ENCODE data around the gene PYURF. TPM values are rescaled to one million over a fixed set of nuclear protein-coding genes. Genes with fewer than 3 reads are reported as not detected.
A peak's percentile ranks its signal among the peaks of the same experiment; 100 is the strongest.

PYURF gene
- total RNA-seq = 55.7 and 60.1 TPM in 2 replicates

GRCh38 chr4:88523325-88524129 is at the start of gene PYURF:
Gene PYURF (minus strand): TSS chr4:88523776. CDS start chr4:88523700, 76 bp downstream.
- peak; percentile 94 for DNase-seq (ENCODE audit: insufficient read length, low spot score, missing footprints)
- TF ChIP-seq CTCF (IDR thresholded peaks at IDR 0.05; ENCODE audit: extremely low read depth, low read depth, low read length) = no peak
- H3K4me2 ChIP-seq (ENCODE audit: insufficient read depth, low read length) = peak within 1 kb of the TSS; percentile 94
- no peaks in the 10 kb centered on the region for H4K20me1 ChIP-seq (ENCODE audit: insufficient read depth, low read length)
- H2AFZ ChIP-seq (ENCODE audit: low read length) = peak within 1 kb of the TSS; percentile 97
- peaks cover 43% of the 10 kb centered on the region for H3K79me2 ChIP-seq (ENCODE audit: insufficient read depth, low read length)
- H3K4me3 ChIP-seq (ENCODE audit: insufficient read depth, low read length) = peak within 1 kb of the TSS; percentile 91
- H3K9me3 ChIP-seq (ENCODE audit: low read depth, low read length) = no peaks in the 10 kb centered on the region
- peak within 1 kb of the TSS; percentile 98 for H3K27ac ChIP-seq (ENCODE audit: low read depth, low read length)
- H3K27me3 ChIP-seq (ENCODE audit: insufficient read depth, low read length) = no peaks in the 10 kb centered on the region
- peaks cover 17% of the 10 kb centered on the region for H3K4me1 ChIP-seq (ENCODE audit: insufficient read depth, low read length)
- H3K36me3 ChIP-seq (ENCODE audit: insufficient read depth, low read length) = peaks cover 15% of the 10 kb centered on the region

GRCh38 chr4:88570001-88570400 is 46.4 kb upstream of the PYURF start:
- TF ChIP-seq CTCF (IDR thresholded peaks at IDR 0.05; ENCODE audit: extremely low read depth, low read depth, low read length) = no peak
- H3K36me3 ChIP-seq (ENCODE audit: insufficient read depth, low read length) = no peaks in the 10 kb centered on the region
- H3K27me3 ChIP-seq (ENCODE audit: insufficient read depth, low read length) = no peaks in the 10 kb centered on the region
- no peak overlapping the region for H2AFZ ChIP-seq (ENCODE audit: low read length)
- no peaks in the 10 kb centered on the region for H4K20me1 ChIP-seq (ENCODE audit: insufficient read depth, low read length)
- no peak overlapping the region for H3K27ac ChIP-seq (ENCODE audit: low read depth, low read length)
- H3K79me2 ChIP-seq (ENCODE audit: insufficient read depth, low read length) = no peaks in the 10 kb centered on the region
- H3K4me3 ChIP-seq (ENCODE audit: insufficient read depth, low read length) = no peak overlapping the region
- H3K9me3 ChIP-seq (ENCODE audit: low read depth, low read length) = no peaks in the 10 kb centered on the region
- DNase-seq (ENCODE audit: insufficient read length, low spot score, missing footprints) = peak; percentile 34
- H3K4me1 ChIP-seq (ENCODE audit: insufficient read depth, low read length) = peaks cover 20% of the 10 kb centered on the region
- H3K4me2 ChIP-seq (ENCODE audit: insufficient read depth, low read length) = no peak overlapping the region

GRCh38 chr4:88567591-88567990 is 44.0 kb upstream of the PYURF start:
- no peaks in the 10 kb centered on the region for H3K9me3 ChIP-seq (ENCODE audit: low read depth, low read length)
- no peaks in the 10 kb centered on the region for H3K79me2 ChIP-seq (ENCODE audit: insufficient read depth, low read length)
- H3K4me3 ChIP-seq (ENCODE audit: insufficient read depth, low read length) = no peak overlapping the region
- H2AFZ ChIP-seq (ENCODE audit: low read length) = no peak overlapping the region
- DNase-seq (ENCODE audit: insufficient read length, low spot score, missing footprints) = no peak
- H3K27me3 ChIP-seq (ENCODE audit: insufficient read depth, low read length) = no peaks in the 10 kb centered on the region
- H3K4me2 ChIP-seq (ENCODE audit: insufficient read depth, low read length) = no peak overlapping the region
- H4K20me1 ChIP-seq (ENCODE audit: insufficient read depth, low read length) = no peaks in the 10 kb centered on the region
- TF ChIP-seq CTCF (IDR thresholded peaks at IDR 0.05; ENCODE audit: extremely low read depth, low read depth, low read length) = no peak
- H3K27ac ChIP-seq (ENCODE audit: low read depth, low read length) = no peak overlapping the region
- peaks cover 9% of the 10 kb centered on the region for H3K4me1 ChIP-seq (ENCODE audit: insufficient read depth, low read length)
- H3K36me3 ChIP-seq (ENCODE audit: insufficient read depth, low read length) = no peaks in the 10 kb centered on the region

GRCh38 chr4:88549815-88550214 is 26.2 kb upstream of the PYURF start:
- Histone ChIP-seq H3K4me2 (ENCODE audit: insufficient read depth, low read length) (no peak overlapping the region), H3K36me3 (ENCODE audit: insufficient read depth, low read length) (no peaks in the 10 kb centered on the region), H3K27me3 (ENCODE audit: insufficient read depth, low read length) (no peaks in the 10 kb centered on the region), H3K4me3 (ENCODE audit: insufficient read depth, low read length) (no peak overlapping the region), H3K79me2 (ENCODE audit: insufficient read depth, low read length) (no peaks in the 10 kb centered on the region), H3K27ac (ENCODE audit: low read depth, low read length) (no peak overlapping the region), H3K9me3 (ENCODE audit: low read depth, low read length) (no peaks in the 10 kb centered on the region), H3K4me1 (ENCODE audit: insufficient read depth, low read length) (no peaks in the 10 kb centered on the region), H2AFZ (ENCODE audit: low read length) (no peak overlapping the region), H4K20me1 (ENCODE audit: insufficient read depth, low read length) (no peaks in the 10 kb centered on the region)
- DNase-seq (ENCODE audit: insufficient read length, low spot score, missing footprints) = no peak
- TF ChIP-seq CTCF (IDR thresholded peaks at IDR 0.05; ENCODE audit: extremely low read depth, low read depth, low read length) = no peak

All from osteoblast (primary cell).